ENCODE measurements around the gene STK32C.

DNA sequence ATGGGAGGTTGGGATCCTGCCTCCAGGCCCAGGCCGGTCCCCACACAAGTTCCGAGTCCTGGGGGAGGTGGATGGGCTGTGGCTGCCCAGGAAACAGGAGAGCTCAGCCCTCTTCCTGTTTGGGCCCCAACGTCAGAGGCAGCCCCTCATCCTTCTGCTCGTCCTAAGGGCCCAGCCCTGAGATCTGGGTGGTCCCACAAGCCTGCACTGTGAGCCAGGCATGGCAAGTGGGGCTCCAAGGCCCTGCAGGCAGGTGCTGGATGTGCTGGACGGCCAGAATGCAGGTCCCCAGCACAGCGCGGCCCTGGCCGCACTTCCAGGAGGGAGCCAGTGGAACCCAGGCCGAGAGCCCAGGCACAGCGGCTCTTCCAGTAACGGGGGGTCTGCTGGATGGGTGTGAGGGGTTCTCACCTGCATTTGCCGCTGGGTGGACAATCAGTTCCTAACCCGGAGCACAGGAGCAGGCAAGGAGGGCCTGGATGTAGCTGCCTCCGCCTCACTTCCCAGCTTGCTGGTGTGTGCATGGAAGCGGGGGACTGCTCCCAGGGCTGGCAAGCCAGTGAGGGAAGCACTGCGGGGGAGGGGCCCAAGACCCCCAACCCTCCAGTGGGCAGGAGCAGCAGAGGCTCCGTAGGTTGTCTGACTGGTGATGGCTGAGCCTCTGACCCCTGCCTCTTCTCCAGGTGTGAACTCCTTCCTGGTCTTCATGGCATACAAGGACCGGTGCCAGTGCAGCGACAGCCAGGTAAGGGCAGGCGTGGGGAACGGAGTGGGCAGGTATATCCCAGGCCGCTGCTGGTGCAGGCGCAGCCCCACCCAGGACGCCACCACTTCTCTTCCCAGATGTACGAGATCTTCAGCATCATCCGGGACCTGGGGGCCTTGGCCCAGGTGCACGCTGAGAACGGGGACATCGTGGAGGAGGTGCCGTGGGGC is 111.3 kb downstream of the STK32C start:
- TF ChIP-seq, protein P1, sequence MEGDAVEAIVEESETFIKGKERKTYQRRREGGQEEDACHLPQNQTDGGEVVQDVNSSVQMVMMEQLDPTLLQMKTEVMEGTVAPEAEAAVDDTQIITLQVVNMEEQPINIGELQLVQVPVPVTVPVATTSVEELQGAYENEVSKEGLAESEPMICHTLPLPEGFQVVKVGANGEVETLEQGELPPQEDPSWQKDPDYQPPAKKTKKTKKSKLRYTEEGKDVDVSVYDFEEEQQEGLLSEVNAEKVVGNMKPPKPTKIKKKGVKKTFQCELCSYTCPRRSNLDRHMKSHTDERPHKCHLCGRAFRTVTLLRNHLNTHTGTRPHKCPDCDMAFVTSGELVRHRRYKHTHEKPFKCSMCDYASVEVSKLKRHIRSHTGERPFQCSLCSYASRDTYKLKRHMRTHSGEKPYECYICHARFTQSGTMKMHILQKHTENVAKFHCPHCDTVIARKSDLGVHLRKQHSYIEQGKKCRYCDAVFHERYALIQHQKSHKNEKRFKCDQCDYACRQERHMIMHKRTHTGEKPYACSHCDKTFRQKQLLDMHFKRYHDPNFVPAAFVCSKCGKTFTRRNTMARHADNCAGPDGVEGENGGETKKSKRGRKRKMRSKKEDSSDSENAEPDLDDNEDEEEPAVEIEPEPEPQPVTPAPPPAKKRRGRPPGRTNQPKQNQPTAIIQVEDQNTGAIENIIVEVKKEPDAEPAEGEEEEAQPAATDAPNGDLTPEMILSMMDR (IDR thresholded peaks at IDR 0.05 in 2 of 3, conservative IDR thresholded peaks at IDR 0.05 in 1 of 3; ENCODE audit: control insufficient read depth in 2 of 3, extremely low read depth in 1 of 3, insufficient read depth in 1 of 3, low read depth in 3 of 3, low read length in 3 of 3) = no peak
- TF ChIP-seq BHLHE40 (IDR thresholded peaks at IDR 0.05; ENCODE audit: borderline replicate concordance in 1 of 2, low read depth in 2 of 2, low read length in 1 of 2) = no peak
- no peak for TF ChIP-seq POLR2AphosphoS5 (IDR thresholded peaks at IDR 0.05; ENCODE audit: low read length)
- TF ChIP-seq, protein P2, sequence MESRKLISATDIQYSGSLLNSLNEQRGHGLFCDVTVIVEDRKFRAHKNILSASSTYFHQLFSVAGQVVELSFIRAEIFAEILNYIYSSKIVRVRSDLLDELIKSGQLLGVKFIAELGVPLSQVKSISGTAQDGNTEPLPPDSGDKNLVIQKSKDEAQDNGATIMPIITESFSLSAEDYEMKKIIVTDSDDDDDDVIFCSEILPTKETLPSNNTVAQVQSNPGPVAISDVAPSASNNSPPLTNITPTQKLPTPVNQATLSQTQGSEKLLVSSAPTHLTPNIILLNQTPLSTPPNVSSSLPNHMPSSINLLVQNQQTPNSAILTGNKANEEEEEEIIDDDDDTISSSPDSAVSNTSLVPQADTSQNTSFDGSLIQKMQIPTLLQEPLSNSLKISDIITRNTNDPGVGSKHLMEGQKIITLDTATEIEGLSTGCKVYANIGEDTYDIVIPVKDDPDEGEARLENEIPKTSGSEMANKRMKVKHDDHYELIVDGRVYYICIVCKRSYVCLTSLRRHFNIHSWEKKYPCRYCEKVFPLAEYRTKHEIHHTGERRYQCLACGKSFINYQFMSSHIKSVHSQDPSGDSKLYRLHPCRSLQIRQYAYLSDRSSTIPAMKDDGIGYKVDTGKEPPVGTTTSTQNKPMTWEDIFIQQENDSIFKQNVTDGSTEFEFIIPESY (IDR thresholded peaks at IDR 0.05) = no peak
- no peak for TF ChIP-seq TAF1 (IDR thresholded peaks at IDR 0.05; ENCODE audit: borderline replicate concordance, low read depth, low read length)
- no peak for TF ChIP-seq RCOR1 (conservative IDR thresholded peaks at IDR 0.05; ENCODE audit: low read depth, low read length)
- no peak for TF ChIP-seq ZNF24 (IDR thresholded peaks at IDR 0.05)
- TF ChIP-seq, protein P3, sequence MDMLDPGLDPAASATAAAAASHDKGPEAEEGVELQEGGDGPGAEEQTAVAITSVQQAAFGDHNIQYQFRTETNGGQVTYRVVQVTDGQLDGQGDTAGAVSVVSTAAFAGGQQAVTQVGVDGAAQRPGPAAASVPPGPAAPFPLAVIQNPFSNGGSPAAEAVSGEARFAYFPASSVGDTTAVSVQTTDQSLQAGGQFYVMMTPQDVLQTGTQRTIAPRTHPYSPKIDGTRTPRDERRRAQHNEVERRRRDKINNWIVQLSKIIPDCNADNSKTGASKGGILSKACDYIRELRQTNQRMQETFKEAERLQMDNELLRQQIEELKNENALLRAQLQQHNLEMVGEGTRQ (IDR thresholded peaks at IDR 0.05; ENCODE audit: borderline replicate concordance, low read depth, low read length) = no peak
- no peak for TF ChIP-seq JUND (IDR thresholded peaks at IDR 0.05; ENCODE audit: low read depth, low read length)
- TF ChIP-seq FOS (IDR thresholded peaks at IDR 0.05; ENCODE audit: borderline replicate concordance, extremely low read depth, insufficient read length) = no peak
- TF ChIP-seq RAD51 (IDR thresholded peaks at IDR 0.05) = no peak
- TF ChIP-seq LARP7 (IDR thresholded peaks at IDR 0.05) = no peak

Measured in GM12878 (cell line).